Endometrium (tissue), 2 donors: ENCODE results near the gene PLD5.
"Not testable (repeated sequence)": the region's sequence is repeated elsewhere in the genome, so short reads cannot be mapped to it uniquely, and the experiment has no call there.

Experiments
- FAIRE-seq: peaks from 2 replicates; lab custom pipeline; 2012; peaks lifted over from hg19 to GRCh38; lab: Jason Lieb, UNC
- donor health status: control.
- donor health status: control.

The PLD5 gene

DNA sequence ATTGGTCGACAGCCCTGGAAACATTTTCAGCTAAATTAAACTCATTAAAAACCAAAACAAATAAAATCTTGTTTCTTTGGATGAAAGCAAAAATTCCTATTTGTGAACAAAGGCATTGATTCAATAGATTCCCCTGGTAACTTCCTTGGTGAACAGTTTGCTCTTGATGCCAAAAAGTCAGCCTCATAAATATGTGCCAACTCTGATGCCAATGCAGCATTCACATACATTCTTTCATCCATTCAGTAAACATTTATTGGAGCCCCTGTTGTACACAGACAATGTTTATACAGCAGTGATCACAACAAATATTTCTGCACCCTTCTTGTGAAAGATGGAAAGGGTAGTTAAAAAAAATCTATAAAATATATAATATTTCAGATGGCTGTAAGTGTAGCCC is 107.8 kb downstream of the PLD5 start:
- FAIRE-seq = no peak

- FAIRE-seq = no peak
These were observed 111.6 kb downstream of the PLD5 start for GRCh38 chr1:242412921-242413320.

DNA sequence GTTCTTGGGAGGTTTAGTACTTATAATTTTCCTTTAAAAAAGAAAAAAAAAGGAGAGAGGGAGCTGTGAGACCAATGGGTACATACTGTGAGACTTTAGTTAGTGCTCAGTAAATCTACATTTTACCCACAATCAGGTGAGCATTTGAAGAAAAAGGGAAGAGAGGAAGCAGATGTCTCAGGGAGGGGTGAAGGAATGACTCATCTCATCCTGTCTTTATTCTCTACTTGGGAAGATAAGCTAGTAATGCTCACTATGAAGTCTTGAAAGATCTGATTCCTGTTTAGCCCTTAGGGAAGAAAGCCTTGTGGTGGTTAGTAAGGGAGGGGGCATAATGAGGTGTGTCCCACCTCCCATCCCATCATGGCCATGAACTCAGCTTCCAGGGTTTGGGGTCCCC is 112.6 kb downstream of the PLD5 start:
- no peak for FAIRE-seq

GRCh38 chr1:242405947-242406346 is 118.5 kb downstream of the PLD5 start:
- no peak for FAIRE-seq

DNA sequence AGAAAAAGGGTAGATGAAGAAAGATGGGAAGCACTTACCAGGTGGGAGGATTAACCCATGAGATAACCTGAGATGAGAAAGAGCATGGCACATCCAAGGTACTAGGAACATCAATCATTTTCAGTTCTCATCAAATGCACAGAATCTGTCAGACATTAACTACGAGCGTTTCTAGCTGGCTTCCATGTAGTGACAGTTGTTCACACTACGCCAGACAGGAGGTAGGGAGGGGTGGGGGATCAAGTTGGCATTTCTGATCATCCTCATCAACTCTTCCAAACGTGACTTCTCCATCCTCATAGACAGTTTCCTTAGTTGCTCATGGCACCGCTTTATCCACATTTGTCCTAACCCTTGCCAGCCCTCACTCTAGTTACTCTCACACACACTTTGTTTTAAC is 120.2 kb downstream of the PLD5 start:
- no peak for FAIRE-seq

DNA sequence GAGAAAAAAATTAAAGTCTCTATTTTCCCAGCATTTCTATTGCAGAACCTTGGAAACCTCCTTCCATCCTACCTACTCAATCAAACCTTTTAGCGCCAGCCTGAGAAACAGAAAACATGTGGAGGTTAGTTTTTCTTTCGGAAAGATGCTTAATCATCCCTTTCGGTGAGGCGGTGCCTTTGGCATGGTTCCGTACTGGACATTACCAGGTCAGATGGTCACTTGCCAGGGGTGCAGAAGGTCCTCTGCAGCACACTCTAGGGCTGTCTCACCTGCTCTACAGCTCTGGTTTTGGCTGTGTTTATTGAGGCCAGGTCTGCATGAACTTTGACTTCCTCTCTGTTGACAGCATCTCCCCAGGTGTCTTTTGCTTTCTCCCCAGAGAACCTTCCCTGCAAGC is 121.5 kb downstream of the PLD5 start:
- FAIRE-seq = no peak

DNA sequence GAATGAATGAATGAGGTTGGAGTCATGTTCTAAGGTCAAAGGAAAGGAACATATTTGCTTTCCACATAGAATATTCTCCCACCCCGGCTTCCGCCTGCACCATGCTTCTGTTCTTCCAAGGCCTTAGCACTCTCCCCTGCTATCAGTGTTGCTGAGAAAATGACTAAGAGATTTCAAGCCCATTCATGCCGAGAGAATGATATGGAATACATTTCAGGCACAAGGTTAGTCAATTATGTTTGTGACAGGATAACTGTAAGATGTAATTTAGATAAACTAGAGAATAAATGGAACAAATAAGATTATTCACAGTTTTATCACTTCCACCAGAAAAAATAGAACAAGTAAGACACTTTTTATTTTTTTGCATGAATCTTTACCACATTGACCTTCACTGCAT is 122.6 kb downstream of the PLD5 start:
- no peak for FAIRE-seq

- FAIRE-seq = no peak
These were observed 126.1 kb downstream of the PLD5 start for GRCh38 chr1:242398351-242398750.

- no peak for FAIRE-seq
These were observed 132.6 kb downstream of the PLD5 start for GRCh38 chr1:242391896-242392295.

DNA sequence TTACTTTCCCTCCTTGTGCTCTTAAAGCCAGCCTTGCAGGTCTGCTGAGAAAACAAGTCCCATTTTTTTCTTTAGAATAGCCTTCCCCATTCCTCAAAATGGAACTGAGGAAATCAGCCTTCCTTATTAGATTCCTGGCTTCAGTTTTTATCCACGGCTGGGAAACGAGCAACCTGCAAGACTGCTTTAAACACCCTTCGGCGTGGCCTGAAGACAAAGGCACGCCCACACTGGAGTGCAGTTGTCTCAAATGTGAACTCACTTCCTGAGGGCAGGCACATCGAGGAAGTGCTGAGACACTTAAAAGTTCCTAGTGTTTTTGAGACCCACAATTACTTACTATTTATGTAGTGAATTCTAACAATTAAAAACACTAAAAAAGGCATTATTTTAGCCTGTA is 148.4 kb downstream of the PLD5 start:
- FAIRE-seq = not testable (repeated sequence)

- not testable (repeated sequence) for FAIRE-seq
These were observed 174.1 kb downstream of the PLD5 start for GRCh38 chr1:242350446-242350845.

GRCh38 chr1:242349636-242350035 is 174.9 kb downstream of the PLD5 start:
- no peak for FAIRE-seq

DNA sequence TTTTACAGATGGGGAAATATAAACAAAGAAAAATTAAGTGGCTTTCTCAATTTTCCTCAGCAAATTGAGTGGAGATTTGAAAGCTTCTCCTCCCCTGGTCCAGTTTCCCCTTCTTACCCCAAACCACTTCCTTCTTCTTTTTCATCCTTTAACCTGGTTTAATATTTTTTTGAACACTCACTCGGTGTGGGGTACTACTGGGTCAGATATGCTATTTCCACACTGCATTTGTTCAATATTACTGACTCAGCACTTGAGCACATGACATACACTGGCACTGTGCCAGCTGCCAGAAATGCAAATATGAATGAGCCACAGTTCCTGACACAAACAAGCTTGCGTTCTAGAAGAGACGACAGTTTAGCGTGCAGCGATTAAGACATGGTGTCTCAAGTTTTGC is 193.6 kb downstream of the PLD5 start:
- FAIRE-seq = not testable (repeated sequence)

- not testable (repeated sequence) for FAIRE-seq
These were observed 197.1 kb downstream of the PLD5 start for GRCh38 chr1:242327381-242327780.

DNA sequence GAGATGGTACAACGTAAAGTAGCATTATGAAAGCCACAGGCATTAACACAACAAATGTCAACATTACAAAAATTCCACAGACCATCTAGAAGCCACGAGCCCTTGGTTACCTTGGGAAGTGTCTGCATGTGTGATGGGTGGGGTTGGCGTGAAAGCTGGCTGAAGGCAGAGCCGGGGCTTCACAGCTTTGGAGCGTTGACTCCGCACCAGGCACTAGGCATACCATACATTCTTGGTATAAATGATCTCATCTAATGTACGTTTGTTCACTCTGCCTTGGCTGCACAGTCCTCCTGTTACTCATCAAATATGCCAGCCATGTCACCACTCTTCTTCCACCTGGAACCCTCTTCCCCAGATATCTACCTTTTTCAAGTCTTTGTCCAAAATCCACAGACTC is 202.5 kb downstream of the PLD5 start:
- not testable (repeated sequence) for FAIRE-seq

GRCh38 chr1:242318140-242318539 is 206.4 kb downstream of the PLD5 start:
- FAIRE-seq = no peak

DNA sequence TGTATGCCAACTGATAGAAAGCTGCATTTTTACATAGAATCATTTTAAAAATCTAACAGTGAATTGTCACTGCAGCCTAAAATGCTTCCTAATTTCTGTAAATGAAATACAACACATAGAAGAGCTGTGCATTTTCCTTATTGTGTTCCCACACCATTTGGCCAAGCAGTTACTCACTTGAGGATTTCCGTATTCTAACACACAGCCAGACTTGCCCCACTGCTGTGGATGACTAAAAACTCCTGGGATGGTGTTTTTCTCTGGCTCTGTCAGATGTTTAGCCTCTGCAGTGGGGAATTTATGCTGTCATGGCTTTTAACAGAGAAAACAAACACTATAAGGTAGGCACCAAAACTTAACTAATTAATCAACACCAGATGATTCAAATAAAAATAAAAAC is 209.6 kb downstream of the PLD5 start:
- FAIRE-seq = not testable (repeated sequence)

DNA sequence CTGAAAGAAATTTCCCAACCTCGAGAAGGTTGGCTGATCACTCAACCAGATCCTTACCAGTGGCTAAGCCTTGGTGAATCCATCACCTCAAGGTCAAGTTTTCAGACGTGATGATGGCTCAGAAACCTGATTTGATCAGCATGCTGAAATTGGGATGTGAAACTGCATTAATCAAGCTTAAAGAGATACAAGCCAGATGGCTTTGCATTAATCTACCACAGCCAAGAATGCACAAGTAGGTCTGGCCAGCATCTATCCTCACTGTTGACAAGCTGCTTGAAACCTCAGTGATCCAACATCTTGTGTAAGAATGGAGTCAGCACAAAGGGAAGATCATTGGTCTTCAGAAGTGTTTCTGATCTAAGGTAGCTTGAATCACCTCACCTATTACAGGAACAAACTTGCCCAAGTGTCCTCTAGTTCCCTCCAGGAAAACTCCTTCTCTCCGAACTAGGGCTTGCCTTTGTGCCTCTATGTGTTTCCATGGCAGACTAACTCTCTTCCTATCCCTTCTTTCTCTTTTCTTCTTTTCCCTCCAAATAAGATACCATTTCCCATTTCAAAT is 210.3 kb downstream of the PLD5 start:
- not testable (repeated sequence) for FAIRE-seq

- FAIRE-seq = not testable (repeated sequence)
These were observed 215.8 kb downstream of the PLD5 start for GRCh38 chr1:242308681-242309080.

DNA sequence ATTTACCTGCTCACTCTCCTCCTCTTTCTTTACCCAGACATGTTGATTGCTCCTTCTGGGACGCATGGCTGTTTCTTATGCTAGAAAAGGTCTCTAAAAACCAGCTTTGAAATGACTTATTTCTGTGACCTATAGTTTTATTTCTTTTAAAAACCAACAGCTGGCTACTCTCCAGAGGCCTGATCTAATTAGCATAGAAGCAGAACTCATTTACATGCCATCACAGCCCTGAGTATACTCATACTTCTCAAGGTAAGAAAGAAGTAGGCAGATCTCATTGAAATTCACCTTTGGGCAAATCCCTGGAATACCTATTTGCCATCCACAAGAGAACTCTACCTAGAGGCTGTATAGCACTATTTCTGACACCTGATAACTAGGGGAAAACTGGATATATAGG is 230.7 kb downstream of the PLD5 start:
- FAIRE-seq = not testable (repeated sequence)

DNA sequence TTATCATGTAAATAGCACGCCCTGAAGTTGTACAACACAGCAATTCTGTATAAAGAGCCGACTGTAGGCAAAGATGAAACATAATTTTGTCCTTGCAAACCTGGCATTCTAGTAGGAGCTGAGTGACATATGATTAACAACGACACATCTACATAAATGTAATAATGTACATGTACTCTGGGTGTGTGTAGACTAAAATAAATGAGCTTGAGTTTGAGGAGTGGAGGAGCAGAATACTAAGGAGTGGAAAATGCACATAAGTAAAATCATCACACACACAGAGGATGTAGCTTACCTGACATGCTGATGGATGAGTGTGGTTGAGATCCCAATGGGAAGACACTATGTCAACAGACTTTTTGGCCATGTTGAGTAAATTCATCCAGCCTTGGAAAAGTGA is 236.4 kb downstream of the PLD5 start:
- not testable (repeated sequence) for FAIRE-seq

DNA sequence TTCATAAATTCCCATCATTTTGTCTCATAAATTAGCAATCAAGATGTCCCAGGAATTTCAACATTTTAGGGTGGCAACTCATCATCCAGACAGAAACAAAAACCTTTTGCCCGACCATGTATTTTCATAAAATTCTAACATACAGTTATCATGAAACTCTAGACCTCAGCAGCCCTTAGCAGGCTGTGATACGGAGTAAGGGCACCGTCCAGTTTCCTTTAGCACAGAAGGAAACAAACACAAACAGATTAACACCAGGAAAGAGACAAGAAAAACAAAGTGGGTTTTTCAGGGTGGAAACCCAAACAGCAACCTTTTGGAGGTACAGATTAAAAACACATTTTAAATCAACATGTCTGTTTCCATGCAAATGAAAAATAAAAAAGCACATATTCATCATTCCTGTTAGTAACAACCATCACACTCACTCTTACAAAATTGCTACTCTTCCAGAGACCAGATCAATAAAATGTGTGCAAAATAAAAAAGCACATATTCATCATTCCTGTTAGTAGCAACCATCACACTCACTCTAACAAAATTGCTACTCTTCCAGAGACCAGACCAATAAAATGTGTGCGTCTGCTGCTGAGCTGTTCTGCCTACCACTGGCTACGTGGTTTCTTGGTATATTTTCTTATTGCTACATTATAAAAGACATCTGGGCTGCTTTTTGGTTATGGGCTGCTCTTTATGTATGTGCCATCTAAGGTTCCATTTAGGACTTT is 241.6 kb downstream of the PLD5 start:
- FAIRE-seq = not testable (repeated sequence)

DNA sequence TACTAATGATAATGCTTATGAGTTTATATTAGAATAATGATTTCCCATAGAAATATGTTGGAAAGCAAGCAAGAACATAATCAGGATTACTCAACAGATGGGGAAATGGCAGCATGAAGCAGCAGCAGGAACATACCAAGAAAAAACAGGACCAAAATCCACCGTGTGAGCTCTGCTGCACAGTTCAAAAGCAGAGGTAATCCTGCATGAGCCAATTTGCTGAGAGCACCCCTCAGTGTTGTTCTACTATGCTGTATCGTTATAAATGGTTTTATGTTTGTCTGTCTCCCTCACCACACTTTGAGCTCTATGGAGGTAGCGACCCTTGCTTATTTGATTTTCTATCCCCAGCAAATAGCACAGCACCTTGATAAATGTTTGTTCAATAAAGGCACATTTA is 246.1 kb downstream of the PLD5 start:
- FAIRE-seq = not testable (repeated sequence)

DNA sequence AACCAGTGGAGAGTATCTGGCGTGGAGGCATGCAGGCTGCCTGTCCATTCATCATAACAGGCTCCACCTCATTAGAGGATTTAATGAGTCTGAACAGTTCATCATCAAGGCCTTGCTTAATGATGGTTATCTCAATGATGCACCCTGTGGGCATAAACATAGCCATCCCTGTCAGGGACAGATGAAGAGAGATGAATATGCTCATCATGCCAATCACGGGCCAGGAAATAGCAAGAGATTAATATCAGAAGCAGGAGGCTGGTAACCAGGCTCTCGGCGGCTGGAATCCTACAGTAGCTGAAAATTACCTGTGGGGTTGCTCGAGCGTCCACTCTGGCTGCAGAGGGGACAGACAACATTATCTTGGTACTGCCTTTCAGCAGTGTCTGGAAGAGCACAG is 247.7 kb downstream of the PLD5 start:
- not testable (repeated sequence) for FAIRE-seq
